HPDE6-E6E7 (cell line): ENCODE results near the gene ZNF516.

ENCODE experiments used
- DNase-seq: peaks from one replicate; pipeline ENCODE4 v3.0.0; 2011; ENCODE audit warnings: missing footprints; ENCODE audit errors: extremely low spot score

Gene ZNF516

GRCh38 chr18:76455003-76455676, 39.9 kb downstream of the ZNF516 start:
- no peak for DNase-seq

GRCh38 chr18:76454418-76454817, 40.6 kb downstream of the ZNF516 start:
- no peak for DNase-seq

GRCh38 chr18:76453932-76454331, 41.1 kb downstream of the ZNF516 start:
- no peak for DNase-seq

- DNase-seq = no peak
Observed at GRCh38 chr18:76453057-76453561, 41.9 kb downstream of the ZNF516 start.

GRCh38 chr18:76452357-76452756, 42.7 kb downstream of the ZNF516 start:
- no peak for DNase-seq

GRCh38 chr18:76451396-76452331, 43.4 kb downstream of the ZNF516 start:
- no peak for DNase-seq

- DNase-seq = peak; percentile 39
Observed at GRCh38 chr18:76450452-76451395, 44.3 kb downstream of the ZNF516 start.

GRCh38 chr18:76449111-76449453, 46.0 kb downstream of the ZNF516 start:
- DNase-seq = no peak

GRCh38 chr18:76448256-76449110, 46.6 kb downstream of the ZNF516 start:
- DNase-seq = no peak

- no peak for DNase-seq
Observed at GRCh38 chr18:76447258-76447890, 47.7 kb downstream of the ZNF516 start.

GRCh38 chr18:76446321-76447257, 48.5 kb downstream of the ZNF516 start:
- no peak for DNase-seq

GRCh38 chr18:76445741-76446232, 49.3 kb downstream of the ZNF516 start:
- no peak for DNase-seq

- no peak for DNase-seq
Observed at GRCh38 chr18:76445275-76445674, 49.8 kb downstream of the ZNF516 start.

GRCh38 chr18:76444446-76445105, 50.5 kb downstream of the ZNF516 start:
- DNase-seq = no peak

- no peak for DNase-seq
Observed at GRCh38 chr18:76443519-76444445, 51.3 kb downstream of the ZNF516 start.

- DNase-seq = no peak
Observed at GRCh38 chr18:76442413-76443171, 52.5 kb downstream of the ZNF516 start.
